GM12873 (cell line): ENCODE results near the gene ARID3C.

ENCODE experiments used
- TF ChIP-seq, protein P1 (sequence below): IDR thresholded peaks from 2 replicates; pipeline ENCODE4 v1.5.1; 2012; ENCODE audit warnings: low read depth, mild to moderate bottlenecking, moderate library complexity, low read length, control low read depth; ENCODE audit not compliant: insufficient read depth; ENCODE audit errors: missing control alignments

The ARID3C gene

DNA sequence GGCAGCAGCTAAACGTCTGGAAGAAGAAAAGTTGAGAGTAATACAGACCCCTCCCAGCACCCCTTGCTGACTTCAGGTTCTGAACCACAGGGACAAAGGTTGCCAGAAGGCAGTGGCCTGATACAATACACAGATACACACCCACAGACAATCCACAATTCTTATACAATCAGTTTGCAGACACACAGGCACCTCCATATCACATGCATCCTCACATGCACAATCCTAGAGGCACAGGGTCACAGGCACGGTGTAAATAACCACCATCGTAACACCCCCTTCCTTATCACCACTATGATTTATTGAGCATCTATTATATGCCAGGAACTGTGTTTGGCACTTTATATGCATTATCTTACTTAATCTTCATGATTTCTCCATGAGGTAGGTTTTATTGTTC lies 47.5 kb downstream of the ARID3C start:
- TF ChIP-seq, protein P1, sequence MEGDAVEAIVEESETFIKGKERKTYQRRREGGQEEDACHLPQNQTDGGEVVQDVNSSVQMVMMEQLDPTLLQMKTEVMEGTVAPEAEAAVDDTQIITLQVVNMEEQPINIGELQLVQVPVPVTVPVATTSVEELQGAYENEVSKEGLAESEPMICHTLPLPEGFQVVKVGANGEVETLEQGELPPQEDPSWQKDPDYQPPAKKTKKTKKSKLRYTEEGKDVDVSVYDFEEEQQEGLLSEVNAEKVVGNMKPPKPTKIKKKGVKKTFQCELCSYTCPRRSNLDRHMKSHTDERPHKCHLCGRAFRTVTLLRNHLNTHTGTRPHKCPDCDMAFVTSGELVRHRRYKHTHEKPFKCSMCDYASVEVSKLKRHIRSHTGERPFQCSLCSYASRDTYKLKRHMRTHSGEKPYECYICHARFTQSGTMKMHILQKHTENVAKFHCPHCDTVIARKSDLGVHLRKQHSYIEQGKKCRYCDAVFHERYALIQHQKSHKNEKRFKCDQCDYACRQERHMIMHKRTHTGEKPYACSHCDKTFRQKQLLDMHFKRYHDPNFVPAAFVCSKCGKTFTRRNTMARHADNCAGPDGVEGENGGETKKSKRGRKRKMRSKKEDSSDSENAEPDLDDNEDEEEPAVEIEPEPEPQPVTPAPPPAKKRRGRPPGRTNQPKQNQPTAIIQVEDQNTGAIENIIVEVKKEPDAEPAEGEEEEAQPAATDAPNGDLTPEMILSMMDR = no peak

DNA sequence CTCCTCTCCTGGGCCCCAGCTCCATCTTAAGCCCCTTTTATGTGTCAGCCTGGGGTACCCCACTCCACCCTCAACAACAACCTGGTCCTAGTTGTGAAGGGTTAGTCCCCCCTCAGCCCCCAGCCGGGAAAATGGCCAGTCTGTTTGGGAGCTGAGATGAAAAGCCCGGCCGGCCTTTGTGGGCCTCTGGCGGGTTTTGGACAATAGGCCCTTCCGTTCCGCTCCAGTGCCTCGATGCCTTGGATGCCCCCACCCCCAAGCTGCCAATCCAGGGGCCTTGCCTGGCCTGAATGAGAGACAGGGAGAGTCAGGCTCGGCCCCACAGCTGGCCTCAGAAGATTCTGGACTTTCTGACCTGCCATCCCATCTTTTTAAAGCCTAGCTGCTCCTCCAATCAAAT lies 48.5 kb downstream of the ARID3C start:
- TF ChIP-seq, protein P1 = no peak

DNA sequence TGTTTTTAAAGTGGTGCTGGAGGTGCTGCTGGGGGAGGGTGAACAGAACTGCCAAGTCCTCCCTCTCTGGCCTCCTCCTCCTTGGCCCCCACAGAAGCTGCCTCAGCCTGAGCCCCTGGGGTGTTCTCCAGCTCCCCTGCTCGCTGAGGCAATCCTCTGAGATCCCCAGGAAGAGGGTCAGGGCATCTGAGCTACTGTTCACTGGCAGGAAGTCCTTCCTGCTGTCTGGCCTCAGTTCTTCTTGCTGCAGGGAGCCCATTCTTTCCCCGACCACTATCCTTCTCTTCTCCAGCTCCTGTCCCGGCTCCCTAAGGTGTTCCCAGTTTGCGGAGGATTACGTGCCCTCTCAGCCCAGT lies 49.1 kb downstream of the ARID3C start:
- TF ChIP-seq, protein P1 = no peak

DNA sequence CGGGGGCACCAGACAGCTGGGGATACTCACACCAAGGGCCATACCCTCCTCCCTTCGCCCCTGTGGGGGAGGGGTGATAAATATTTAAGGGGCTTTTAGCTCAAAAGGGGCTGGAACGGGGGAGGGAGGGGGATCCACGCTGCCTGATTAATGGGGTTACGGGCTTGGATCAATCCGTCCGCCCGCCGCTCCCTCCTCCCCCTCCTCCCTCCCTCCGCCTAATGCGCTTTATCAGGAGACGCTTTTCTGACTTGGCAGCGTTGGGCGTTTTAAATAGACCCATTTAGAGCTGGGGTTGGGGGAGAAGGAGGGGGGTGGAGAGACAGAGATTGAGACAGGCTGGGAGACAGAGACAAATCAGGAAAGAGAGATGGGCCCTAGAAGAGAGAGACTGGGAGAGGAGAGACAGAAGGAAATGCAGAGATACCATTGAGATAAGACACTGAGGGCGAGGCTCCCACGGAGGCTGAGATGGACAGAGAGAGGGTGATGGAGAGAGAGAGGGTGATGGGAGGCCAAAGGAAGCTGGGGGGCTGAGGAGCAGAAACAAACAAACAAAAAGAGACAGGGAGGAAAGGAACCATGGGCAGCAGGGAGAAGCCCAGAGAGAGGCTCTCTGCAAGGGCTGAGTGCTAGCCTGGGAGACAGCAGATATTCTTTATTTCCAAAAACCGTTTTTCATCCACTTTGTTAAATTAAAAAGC lies 49.6 kb downstream of the ARID3C start:
- TF ChIP-seq, protein P1 = no peak

DNA sequence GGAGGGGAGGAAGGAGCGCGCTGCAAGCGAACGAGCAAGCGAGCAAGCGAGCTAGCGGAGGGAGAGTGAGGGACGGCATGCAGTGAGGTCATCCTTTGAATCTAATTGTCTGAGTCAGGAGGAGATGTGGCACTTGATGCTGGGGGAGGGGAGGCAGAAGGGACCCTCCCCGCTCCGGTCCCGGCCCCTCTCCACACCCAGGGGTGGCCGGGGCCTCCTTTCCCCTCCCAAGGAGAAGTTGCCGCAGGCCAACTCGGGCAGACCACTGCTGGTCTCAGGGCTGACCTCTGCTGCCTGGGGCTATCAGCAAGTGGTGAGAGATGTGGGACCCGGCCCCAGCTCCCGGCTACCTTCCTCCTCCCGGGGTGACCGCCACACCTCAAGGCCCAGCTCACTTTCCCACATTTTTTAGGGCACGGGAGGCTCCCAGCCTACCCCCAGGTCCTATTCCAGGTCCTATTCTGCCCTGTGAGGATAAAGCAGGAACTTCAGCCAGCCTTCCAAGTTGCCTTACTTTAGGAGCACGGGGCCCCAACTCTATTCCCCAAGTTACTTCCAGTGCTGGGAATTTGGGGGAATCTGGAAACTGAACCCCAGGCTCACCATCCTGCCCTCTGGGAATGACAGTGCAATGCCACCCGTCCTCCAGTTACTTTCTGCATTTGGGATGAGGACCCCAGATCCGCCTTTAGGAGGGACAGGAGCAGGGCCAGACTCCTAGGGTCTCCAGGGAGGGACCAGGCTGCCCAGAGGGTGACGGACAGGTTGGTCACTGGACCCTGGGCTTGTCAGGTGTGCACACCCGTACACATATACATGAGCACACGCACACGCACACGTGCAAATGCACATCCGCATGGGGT lies 50.4 kb downstream of the ARID3C start:
- TF ChIP-seq, protein P1 = no peak

DNA sequence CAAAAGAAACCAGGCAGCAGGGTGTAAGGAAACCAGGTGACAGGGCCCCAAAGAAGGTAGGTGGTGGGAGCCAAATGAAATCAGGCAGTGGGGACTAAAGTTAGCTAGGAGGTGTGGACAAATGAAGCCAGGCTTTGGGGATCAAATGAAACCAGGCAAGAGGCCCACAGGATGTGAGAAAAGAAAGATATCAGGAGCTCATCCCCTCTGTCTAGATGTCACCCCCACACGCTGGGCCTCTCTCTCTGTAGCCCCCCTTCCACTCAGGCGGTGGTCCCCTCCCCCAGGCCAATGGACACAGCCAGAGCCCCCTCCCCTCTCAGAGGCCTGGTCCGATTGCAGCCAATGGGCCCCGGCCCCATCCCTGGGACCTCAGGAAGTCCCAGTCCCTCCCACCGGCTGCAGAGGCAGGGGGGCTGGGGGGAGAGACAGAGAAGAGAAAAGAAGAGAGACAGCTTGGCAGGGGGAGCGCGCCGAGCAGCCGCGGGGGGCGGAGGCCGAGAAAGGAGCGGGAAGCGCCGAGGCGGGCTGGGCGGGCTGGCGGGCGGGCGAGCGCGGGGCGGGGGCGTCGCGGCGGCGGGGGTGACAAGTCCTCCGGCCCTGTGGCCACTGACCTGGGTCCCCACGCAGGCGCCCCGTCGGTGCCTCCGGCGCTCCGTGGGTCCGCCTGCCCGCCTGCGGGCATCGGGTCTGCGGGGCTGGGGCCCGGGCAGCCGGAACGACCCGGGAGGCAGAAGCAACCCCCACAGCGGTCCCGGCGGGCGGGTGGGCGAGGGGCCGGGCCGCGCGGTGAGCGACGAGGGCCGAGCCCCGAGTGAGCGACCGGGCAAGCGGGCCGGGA lies 51.2 kb downstream of the ARID3C start:
- TF ChIP-seq, protein P1 = no peak
